ENCODE results near the gene GRM1. TPM values are rescaled to one million over a fixed set of nuclear protein-coding genes. Genes with fewer than 3 reads are reported as not detected.

The GRM1 gene
- total RNA-seq, 1 donor from 2014 or later, result not detected

DNA sequence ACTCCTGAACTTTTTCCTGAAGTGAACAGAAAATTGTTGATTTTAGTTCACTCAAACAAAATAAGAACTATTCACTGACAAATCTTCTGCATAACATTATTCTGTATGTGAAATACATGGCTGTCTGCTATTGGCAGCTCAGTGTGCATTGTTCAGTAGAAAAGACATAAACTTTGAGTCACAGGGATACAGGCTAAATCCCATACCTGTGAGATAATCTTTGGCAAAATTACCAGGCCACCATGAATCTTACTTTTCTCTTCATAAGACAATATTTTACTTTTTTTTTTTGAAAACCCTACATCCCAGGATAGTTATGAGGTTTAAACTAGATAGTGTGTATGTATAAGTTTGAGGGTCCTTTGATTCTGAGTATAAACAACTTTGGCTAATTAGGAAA, 224.8 kb downstream of the GRM1 start:
- Mint-ChIP-seq H3K4me3 (no peak overlapping the region), H3K9me3 (no peaks in the 10 kb centered on the region), H3K27me3 (no peaks in the 10 kb centered on the region), H3K27ac (no peak overlapping the region), H3K36me3 (ENCODE audit: low read depth) (no peaks in the 10 kb centered on the region), H3K4me1 (no peaks in the 10 kb centered on the region)
- ATAC-seq (ENCODE audit: low read depth) (no peak), DNase-seq (no peak)
- ChIA-PET CTCF (no interaction called here), POLR2A (no interaction called here)
- TF ChIP-seq, protein P1, sequence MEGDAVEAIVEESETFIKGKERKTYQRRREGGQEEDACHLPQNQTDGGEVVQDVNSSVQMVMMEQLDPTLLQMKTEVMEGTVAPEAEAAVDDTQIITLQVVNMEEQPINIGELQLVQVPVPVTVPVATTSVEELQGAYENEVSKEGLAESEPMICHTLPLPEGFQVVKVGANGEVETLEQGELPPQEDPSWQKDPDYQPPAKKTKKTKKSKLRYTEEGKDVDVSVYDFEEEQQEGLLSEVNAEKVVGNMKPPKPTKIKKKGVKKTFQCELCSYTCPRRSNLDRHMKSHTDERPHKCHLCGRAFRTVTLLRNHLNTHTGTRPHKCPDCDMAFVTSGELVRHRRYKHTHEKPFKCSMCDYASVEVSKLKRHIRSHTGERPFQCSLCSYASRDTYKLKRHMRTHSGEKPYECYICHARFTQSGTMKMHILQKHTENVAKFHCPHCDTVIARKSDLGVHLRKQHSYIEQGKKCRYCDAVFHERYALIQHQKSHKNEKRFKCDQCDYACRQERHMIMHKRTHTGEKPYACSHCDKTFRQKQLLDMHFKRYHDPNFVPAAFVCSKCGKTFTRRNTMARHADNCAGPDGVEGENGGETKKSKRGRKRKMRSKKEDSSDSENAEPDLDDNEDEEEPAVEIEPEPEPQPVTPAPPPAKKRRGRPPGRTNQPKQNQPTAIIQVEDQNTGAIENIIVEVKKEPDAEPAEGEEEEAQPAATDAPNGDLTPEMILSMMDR (IDR thresholded peaks at IDR 0.05), result no peak
- intact Hi-C loops (cut with micrococcal nuclease), result no loop called here

DNA sequence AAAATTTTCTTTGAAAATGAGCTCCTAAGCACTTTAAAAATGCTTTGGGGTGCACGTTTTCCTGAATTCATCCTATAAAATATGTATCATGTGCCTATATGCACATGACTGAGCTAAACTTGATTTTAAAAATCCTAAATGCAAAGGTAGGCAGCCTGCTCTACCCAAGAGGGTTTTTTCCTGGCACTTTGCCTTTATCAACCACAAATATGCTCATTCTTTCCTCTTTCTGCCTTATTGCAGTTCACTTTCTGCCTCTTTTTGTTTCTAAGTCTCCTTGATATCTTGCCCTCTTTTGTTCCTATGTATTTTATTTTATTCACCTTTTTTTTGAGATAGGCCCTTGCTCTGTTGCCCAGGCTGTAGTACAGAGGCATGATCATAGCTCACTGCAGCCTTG, 229.3 kb downstream of the GRM1 start:
- ATAC-seq (ENCODE audit: low read depth) (no peak), DNase-seq (no peak)
- Mint-ChIP-seq H3K27me3 (no peaks in the 10 kb centered on the region), H3K4me1 (no peaks in the 10 kb centered on the region), H3K4me3 (no peak overlapping the region), H3K9me3 (no peaks in the 10 kb centered on the region), H3K27ac (no peak overlapping the region), H3K36me3 (ENCODE audit: low read depth) (no peaks in the 10 kb centered on the region)
- CTCF ChIA-PET, result no interaction called here
- POLR2A ChIA-PET, result no interaction called here
- TF ChIP-seq, protein P1 (IDR thresholded peaks at IDR 0.05), result no peak
- intact Hi-C loops (cut with micrococcal nuclease), result no loop called here

DNA sequence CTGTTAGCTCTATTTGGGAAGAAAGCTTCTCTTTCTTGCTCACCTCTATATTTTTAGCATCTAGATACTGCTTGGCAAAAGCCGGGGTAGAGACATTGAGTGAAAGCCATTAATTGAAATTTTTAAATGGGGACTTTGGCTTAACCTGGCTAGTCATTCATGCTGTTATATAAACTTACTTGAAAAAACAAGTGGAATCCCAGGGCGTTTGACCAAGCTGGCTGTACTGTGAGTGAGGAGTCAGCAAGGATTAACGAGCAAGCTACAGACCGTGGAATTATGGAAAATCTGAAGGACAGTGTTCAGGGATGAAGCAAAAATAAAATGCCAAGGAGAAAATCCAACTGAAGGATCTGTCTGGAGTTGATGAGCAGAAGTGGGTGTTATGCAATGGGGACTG, 232.0 kb downstream of the GRM1 start:
- no peaks in the 10 kb centered on the region for H3K36me3 Mint-ChIP-seq (ENCODE audit: low read depth)
- TF ChIP-seq, protein P1 (IDR thresholded peaks at IDR 0.05), result no peak
- ChIA-PET POLR2A (no interaction called here), CTCF (no interaction called here)
- peaks cover 7% of the 10 kb centered on the region for H3K9me3 Mint-ChIP-seq
- no peaks in the 10 kb centered on the region for H3K4me1 Mint-ChIP-seq
- no peak for ATAC-seq (ENCODE audit: low read depth)
- no peaks in the 10 kb centered on the region for H3K27me3 Mint-ChIP-seq
- no peak for DNase-seq
- no peak overlapping the region for H3K27ac Mint-ChIP-seq
- intact Hi-C loops (cut with micrococcal nuclease), result no loop called here
- no peak overlapping the region for H3K4me3 Mint-ChIP-seq

DNA sequence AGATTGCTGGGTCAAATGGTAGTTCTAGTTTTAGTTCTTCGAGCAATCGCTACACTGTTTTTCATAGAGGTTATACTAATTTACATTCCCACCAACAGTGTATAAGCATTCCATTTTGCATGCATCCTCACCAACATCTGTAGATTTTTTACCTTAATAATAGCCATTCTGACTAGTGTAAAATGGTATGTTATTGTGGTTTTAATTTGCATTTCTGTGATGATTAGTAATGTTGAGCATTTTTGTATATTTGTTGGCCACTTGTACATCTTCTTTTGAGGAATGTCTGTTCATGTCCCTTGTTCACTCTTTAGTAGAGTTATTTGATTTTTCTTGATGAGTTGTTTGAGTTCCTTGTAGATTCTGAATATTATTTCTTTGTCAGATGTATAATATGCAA, 236.2 kb downstream of the GRM1 start:
- DNase-seq (no peak), ATAC-seq (ENCODE audit: low read depth) (no peak)
- Mint-ChIP-seq H3K27ac (no peak overlapping the region), H3K36me3 (ENCODE audit: low read depth) (no peaks in the 10 kb centered on the region), H3K9me3 (peaks cover 13% of the 10 kb centered on the region), H3K27me3 (no peaks in the 10 kb centered on the region), H3K4me3 (no peak overlapping the region), H3K4me1 (no peaks in the 10 kb centered on the region)
- ChIA-PET CTCF (no interaction called here), POLR2A (no interaction called here)
- intact Hi-C loops (cut with micrococcal nuclease), result no loop called here
- TF ChIP-seq, protein P1 (IDR thresholded peaks at IDR 0.05), result no peak

DNA sequence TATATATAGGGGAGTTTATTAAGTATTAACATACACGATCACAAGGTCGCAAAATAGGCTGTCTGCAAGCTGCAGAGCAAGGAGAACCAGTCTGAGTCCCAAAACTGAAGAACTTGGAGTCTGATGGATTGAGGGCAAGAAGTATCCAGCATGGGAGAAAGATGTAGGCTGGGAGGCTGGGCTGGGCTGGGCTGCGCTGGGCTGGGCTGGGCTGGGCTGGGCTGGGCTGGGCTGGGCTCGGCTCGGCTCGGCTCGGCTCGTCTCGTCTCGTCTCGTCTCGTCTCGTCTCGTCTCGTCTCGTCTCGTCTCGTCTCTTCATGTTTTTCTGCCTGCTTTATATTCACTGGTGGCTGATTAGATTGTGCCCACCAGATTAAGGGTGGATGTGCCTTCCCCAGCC, 238.6 kb downstream of the GRM1 start:
- Mint-ChIP-seq H3K4me3 (no peak overlapping the region), H3K27me3 (no peaks in the 10 kb centered on the region), H3K4me1 (no peaks in the 10 kb centered on the region), H3K27ac (no peak overlapping the region), H3K36me3 (ENCODE audit: low read depth) (no peaks in the 10 kb centered on the region), H3K9me3 (peaks cover 13% of the 10 kb centered on the region)
- intact Hi-C loops (cut with micrococcal nuclease), result no loop called here
- CTCF ChIA-PET, result no interaction called here
- TF ChIP-seq, protein P1 (IDR thresholded peaks at IDR 0.05), result no peak
- POLR2A ChIA-PET, result no interaction called here
- ATAC-seq (ENCODE audit: low read depth) (no peak), DNase-seq (no peak)
